Adrenal gland (tissue), 5 donors: ENCODE measurements around the gene OR52B4.
"Not testable (repeated sequence)": the region's sequence is repeated elsewhere in the genome, so short reads cannot be mapped to it uniquely, and the experiment has no call there.

ENCODE experiments used
- POLR2A ChIP-seq, 2 donors: fragments of 450-650 bp; IDR thresholded peaks; one replicate each; pipeline ENCODE4 v1.6.1; 2017; ENCODE audit warnings: antibody characterized with exemption in 2 of 2, mild to moderate bottlenecking in 2 of 2, moderate library complexity in 1 of 2
- TF ChIP-seq, protein P1 (sequence below), 6 experiments: fragments of 450-650 bp in 4 of 6; fragments of 200-600 bp in 2 of 6; sonication (generic) in 1 of 6; IDR thresholded peaks; 1 replicate in 5 of 6; 2 replicates in 1 of 6; pipeline versions ENCODE4 v1.5.1 to v1.8.0; 2016 to 2021; ENCODE audit warnings: antibody characterized with exemption in 6 of 6, mild to moderate bottlenecking in 2 of 6, moderate library complexity in 1 of 6
- donor health status: DM: no; HTN: no; CAD: no.

DNA sequence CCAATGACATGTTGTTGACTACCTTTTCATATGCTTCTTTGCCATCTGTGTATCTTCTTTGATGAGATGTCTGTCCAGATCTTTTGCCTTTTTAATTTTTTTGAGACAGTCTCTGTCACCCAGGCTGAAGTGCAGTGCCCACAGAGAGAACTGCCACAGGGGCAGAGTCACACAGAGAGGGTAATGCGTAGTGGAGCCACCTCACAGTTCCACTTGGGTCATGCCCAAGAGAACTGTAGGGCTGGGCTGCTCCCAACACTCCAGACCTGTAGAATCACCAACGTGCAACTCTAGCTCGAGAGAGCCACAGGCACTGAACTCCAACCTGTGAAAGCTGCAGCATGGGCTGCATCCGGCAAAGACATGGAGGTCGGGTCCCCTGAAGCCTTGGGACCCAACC, 20.0 kb downstream of the OR52B4 start:
- TF ChIP-seq, protein P1, sequence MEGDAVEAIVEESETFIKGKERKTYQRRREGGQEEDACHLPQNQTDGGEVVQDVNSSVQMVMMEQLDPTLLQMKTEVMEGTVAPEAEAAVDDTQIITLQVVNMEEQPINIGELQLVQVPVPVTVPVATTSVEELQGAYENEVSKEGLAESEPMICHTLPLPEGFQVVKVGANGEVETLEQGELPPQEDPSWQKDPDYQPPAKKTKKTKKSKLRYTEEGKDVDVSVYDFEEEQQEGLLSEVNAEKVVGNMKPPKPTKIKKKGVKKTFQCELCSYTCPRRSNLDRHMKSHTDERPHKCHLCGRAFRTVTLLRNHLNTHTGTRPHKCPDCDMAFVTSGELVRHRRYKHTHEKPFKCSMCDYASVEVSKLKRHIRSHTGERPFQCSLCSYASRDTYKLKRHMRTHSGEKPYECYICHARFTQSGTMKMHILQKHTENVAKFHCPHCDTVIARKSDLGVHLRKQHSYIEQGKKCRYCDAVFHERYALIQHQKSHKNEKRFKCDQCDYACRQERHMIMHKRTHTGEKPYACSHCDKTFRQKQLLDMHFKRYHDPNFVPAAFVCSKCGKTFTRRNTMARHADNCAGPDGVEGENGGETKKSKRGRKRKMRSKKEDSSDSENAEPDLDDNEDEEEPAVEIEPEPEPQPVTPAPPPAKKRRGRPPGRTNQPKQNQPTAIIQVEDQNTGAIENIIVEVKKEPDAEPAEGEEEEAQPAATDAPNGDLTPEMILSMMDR (IDR thresholded peaks at IDR 0.05) = not testable (repeated sequence)
- TF ChIP-seq POLR2A (IDR thresholded peaks at IDR 0.05) = not testable (repeated sequence)
